HG03139 (cell line): ENCODE data around the gene ACSL1.

ENCODE experiments used
- ATAC-seq: cut with Tn5 transposase; IDR thresholded peaks from one replicate; pipeline ENCODE4 v1.9.1; 2021; ENCODE audit not compliant: unreplicated experiment

The ACSL1 gene

DNA sequence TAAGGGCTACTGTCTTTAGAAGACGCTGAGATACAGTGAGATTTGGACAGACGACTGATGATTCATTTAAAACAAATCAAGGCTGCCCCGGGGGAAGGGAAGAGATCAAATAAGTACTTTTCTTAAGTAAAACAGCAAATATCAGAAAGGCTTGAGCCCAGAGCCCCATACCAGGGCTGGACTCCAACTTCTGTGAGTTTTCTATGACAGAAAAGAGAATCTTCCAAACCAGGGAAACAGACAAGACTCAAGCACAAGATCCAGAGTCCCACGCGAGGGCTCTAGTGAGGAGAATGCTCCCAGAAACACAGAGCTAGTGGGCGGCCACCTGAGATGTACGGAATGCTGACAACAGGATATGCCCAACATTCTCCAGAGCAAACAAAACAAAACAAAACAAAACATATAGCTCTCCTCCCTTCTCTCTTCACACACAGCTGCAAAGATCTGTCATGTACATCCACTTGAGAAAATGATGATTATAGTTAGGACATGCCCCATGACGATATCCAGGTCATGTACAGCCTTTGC lies 13.1 kb downstream of the ACSL1 start:
- no peak for ATAC-seq

DNA sequence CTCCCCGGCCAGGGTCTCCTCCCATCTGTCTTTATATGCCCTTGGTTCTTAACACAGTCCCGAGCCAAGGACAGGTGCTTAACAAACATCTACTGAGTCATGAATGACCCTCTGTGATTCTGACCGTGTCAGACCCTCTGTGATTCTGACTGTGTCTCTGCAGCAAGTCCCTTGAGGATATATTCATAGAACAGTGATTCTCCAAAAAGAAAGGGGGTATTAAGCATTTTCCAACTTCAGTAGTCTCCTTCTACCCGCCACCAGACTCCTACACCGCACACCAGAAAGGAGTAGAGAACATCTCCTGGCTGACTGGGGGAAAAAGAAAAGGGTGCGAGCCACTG lies 13.6 kb downstream of the ACSL1 start:
- ATAC-seq: no peak

DNA sequence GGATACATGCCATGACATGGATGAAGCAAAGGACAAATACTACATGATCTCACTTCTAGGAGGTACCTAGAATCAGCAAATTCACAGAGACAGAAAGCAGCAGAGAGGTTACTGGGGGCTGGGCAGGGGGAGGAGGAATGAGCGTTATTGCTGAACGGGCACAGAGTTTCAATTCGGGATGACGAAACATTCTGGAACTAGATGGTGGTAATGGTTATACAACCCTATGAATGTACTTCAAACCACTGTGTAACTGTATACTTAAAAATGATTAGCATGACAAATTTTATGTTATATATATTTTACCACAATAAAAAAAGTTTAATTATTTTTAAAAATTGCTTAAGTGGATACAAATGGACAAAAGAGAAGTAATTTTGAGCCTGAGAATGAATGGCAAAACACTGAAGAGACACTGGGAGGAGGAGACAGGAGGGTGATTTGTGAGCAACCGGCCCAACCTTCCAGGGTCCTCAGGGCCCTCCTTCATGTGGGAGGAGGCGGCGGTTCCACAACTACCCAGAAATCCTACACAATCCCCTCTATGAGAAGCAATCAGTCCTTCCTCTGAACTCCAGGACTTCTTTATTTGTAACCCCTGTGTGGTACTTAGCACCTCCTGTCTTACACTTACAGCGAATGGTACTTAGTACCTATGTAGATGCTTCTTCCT lies 14.1 kb downstream of the ACSL1 start:
- ATAC-seq: no peak

DNA sequence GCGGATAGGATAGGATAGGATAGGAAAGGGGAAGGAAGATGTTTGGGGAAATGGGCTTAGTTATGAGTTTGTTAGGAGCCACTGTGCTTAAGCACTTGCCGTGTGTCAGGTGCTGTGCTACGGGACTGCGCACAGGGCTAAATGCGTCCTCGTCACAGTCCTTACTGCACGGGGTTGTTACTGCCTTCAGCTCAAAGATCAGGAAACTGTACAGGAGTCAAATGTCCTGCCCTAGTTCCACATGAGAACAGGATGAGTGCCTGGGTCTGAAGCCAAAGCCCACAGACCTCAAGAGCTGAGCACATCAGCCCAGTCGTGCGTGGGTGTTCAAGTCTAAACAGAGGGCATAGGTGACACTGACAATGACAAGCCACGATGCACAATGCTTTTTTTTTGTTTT lies 15.0 kb downstream of the ACSL1 start:
- ATAC-seq: no peak

DNA sequence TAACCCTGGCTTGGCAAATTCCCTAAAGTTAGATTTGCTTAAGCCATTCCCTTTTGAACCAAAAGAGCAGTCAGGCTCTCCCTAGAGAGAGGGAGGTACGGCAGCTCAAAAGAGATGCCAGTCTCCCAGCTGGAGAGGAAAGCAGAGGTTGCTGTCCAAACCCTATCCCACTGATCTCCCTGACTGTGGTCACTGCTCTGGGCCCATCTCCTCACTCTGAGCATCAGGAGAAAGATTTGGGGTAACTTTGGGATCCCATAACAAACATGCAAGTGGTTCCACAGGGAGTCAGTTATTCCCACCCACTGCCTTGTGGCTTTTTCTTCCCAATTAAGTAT lies 17.1 kb downstream of the ACSL1 start:
- ATAC-seq: no peak

DNA sequence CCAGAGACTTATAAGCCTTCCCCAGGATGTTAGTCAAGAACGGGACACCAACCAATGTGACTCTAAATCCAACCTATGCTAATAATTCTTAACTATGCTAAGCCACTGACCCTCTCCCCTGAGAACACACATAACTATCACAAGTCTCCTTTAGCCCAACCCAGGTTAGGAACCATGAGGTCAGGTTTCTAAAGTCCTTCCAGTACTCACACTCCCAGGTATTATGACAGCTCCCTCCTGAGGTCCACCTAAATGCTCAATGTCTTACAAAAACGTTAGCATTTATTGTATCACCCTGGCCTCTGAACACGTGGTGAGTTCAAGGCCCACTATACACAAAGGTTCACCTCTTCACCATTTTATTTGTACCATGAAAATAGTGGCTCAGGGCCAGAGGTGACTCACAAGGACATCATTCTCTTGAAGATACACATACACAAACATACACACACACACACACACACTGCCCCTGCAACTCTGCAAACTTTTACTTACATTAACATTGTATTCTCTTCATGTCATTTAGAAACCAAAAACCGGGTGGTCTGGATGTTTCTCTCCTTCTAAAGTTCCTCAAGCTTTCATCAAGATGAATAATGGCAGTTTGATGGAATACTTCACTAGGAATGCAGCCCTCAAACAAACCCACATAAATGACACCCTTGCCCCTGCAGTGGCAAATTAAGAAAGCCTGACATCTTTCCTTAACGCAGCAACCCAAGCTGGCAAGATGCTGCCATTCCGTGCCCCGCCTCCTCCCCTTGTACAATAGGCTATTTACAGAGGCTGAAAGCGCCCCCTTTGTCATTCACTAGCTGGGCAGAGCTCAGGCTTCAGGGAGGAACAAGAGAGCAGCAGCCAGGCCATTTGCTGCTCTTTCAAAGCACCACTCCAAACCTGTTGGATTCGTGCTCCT lies 17.7 kb downstream of the ACSL1 start:
- no peak for ATAC-seq

DNA sequence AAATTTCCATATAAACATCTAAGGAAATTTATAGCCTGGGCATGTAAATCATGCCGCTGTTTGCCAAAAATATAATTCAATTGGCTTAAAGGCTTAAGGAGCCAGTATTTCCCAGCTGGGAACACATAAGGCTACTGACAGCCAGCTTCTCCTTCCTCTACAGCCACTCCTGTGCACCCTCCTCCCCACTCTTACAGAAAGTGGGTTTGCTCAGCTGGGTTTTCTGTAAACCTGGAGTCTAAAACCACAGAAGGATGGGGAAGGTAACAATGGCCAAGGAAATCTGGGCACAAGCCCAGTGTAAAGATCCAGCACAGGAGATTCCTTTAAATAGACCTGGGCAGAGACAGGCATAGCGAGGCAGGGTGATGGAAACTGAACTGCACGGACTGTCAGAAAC lies 18.5 kb downstream of the ACSL1 start:
- ATAC-seq: no peak

DNA sequence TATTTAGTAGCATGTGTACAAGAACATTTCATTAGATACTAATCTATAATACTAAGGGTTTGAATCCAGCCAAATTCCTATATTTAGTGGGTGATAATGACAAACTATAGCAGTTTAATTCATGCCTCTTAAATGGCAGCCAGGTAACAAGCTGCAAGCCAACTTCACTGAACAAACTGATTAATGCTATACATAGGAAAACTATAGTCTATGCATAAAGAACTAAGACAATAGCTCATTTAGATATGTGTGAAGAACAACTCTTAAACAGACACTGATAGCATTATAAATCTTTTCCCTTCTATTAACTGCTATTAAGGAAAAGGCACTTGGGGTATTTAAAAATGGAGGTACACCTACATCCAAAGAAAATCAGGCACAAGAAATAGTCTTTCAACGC lies 19.1 kb downstream of the ACSL1 start:
- no peak for ATAC-seq

DNA sequence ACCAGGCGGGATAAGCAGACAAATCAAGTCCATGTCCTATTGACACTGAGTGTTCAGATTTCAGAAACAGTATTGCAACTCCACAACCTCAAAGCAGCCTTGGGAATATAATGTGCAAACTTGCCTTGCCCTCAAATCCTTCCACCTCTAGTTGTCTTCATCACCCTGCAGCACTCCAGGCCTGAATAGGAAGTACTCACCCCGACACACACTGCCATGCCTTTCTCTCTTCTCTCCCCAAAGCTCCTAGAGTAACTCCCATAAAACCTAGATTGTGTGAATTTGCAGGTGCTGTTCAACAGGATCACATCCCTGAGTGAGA lies 19.6 kb downstream of the ACSL1 start:
- no peak for ATAC-seq

DNA sequence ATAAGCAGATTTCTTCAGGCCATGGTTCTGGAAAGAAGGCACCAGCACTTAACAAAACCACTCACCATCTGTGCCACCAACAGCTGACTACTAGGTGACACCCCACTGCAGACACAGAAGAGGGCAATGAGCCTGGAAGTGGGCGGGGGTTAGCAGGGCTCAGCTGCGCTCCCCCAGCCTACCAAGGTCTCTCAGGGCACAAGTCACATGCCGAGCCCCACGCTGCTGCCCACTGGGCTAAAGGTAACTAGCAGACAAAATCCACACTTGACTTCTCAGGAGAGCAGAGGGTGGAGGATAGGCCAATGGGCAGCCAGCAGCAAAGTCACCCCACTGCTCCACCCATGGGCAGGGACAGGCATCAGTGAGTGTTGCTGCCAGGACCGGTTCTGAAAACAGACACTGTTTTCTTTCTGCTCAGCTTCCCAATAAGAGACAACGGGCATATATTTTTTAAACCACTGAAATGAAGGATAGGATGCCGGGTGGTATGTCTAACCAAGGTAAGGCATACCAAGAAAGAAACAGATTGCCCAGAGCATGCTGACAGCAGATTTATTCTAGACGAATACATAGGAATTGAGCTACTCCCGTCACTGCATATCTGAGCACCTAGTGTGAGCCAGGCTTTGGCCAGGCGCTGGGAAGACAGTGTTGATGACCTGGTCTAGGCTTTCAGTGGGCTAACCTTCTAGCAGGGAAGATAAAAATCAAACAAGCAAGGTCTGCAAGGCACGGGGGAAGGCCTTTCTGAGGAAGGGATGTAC lies 20.1 kb downstream of the ACSL1 start:
- ATAC-seq: peak; percentile 54

DNA sequence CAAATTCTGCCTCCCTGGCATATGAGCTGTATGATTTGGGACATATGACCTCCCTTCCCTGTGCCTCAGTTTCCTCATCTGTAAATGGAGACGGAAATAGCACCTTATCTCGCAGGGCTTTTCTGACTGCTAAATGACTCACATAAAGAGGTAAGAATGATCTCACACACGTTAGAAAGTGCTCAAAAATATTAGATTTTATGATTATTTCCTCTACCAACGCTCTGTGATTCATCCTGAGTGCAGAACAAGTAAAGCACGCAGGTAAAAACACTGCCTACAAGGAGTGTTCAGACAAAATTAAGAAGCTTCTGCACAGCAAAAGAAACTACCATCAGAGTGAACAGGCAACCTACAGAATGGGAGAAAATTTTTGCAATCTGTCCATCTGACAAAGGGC lies 21.1 kb downstream of the ACSL1 start:
- no peak for ATAC-seq

DNA sequence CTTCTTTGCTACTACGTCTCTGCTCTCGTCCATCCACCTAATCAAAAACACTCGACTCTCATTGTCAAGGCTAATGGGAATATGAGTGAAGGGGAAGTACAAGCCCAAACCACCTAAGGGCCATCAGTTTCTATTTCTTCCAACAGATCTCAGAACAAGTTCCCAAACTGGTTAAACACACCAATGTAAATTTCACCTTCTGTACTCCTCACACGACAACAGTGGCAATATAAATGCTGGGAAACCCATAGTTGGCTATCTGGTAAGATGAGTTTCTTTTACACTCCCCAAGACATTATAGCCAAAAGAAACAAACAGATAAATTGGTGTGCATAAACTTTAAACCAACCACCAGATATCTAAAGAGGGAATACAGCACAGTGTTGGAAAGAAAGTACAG lies 21.9 kb downstream of the ACSL1 start:
- no peak for ATAC-seq

DNA sequence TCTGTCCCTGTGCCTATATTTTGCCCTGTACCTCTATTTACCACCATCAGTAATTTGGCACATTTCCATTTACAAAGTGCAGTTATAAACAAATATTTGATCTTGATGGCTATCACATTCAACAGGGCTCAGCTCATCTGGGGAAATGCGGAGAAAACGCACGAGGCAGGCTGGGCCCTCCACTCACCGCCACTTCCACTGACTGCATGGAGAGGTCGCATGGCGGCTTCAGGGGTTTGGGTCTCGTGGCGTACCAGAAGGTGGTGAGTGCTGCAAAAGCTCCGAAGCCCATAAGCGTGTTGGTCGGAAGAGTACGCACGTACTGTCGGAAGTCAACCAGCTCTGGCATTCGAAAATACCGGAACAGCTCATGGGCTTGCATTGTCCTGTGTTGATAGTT lies 22.6 kb downstream of the ACSL1 start:
- ATAC-seq: no peak

DNA sequence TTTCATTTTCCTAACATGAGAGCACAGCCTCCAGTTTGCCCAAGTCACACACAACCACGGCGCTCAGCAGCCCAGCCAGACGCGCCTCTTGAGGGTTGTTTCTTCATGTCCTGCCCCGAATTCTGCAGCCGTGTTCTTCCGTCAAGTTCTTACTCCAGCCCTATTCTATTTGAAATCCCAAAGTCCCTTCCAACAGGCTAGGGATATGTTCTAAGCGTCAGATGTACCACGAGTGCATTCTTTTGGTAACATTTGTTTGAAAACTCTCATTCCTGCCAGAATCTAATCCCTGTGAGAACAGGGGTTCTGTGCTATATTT lies 23.1 kb downstream of the ACSL1 start:
- ATAC-seq: no peak

DNA sequence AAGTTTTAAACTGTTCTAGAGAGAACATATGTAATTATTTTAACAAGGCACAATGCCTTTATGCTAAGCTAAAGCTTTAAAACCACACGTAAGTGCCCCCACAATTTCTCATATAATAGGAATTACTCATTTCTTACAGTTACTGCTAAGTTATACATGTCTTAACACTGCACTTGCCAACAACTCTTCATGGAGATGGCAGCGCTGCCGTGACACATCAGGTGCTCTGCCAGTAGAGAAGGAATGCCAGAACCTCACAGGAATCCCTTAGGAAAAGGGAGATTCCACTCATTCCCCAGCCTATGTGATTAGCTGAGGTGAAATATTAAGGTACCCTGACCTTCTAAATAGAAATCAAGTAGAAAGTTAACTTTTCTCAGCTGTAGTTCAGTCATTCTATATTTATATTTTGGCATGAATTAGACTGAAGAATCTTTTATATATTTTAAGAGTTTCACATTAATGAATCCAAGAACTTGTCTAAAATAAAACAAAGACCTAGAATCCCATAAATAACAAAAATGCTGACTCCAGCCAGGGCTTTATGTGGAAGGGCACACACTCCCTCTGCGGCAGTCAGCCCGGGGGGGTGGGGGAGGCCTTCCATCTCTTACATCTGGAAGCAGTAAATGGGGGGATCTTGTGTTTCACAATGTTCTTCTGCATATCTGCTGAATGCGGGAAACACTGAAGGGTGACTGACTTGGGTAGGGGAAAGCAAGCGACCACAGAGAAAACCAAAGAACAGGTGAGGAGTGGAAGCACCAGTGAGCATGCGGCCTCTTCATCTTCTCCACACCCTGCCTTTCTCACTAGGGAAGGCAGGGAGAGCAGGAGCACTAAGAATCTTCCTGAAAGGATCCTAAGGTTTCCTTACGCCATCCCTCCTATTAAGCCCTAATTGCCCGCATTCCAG lies 23.7 kb downstream of the ACSL1 start:
- ATAC-seq: no peak

DNA sequence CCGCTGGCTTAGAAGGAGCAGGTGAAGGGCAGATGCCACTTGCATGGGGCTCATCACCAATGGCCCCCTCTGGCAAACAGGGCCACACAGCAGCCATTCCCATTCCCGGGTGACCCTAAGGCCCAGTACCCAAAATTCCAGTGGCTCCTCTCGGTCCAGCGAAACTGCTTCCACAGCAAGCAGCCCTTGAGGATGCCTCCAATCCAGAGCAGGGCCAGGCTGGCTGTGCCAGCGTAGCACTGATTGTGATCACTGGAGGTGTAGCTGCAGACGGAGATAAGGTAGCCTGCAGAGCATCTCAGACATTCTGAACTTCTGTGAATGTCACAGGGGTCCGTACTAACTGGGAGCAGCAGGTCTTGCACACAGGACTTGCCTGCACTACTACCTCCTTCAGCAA lies 27.3 kb downstream of the ACSL1 start:
- no peak for ATAC-seq

DNA sequence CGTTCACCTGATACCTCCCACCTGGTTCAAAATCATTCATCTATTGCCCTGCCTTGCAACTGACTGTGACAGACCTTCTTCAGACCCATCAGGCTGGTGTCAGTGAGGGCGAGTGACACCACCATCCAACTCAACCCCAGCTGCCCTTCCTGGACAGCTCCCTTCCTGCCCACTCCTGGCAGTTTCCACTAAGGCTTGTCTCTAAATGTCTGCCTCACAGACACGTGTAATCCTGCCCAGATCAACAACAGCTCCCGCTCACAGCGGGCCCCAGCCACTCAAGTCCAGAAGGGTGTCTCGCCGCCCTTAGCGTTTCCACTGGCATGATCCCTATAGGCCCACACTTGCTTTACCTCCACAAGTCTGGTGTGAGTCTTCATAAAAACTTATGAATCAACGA lies 28.9 kb downstream of the ACSL1 start:
- no peak for ATAC-seq

DNA sequence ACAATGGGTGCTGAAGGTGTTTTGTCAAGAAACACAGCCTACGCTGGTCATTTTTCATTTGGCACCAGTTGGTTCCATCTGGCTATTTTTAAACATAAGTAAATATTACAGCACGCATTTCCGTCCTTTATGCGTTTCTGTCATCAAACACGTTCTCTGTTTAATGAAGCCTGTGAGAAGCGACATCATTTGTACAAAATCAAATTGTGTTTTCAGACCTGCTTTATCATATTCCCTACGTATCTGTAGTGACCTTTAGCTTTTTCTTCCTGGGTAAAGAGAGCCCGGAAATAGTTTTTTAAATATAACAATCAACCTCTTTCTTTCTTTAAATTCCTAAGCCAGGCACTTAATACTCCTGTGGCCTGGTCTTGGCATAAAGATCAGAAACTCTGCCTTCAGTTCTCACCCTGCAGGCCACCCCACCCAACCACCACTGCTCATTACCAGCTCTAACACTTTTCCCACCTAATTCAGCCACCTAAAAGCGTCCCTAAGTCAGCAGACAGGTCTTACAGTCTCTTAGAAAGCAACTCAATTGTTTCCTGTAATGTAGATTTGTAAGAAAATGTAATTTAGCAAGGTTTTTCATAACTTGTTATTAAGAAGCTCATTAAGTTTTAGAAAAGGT lies 30.4 kb downstream of the ACSL1 start:
- ATAC-seq: no peak

DNA sequence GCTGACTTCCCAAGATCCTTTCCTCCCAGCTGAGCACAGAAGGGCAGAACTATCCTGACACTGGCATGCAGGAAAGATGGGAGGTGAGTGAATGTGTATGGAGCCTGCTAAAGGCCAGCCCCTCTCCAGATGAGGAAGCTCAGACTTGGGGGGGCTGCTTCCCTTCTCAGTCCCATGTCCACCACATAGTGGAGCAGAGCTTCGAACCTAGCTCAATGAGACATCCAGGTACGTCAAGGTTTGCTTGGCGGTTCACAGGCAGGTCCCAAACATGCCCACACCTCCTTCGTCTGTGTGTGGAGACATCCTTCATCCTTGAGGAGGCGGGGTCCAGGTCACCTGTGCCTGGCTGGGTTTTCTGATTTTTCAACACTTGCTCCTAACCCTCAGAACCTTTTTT lies 31.3 kb downstream of the ACSL1 start:
- no peak for ATAC-seq

DNA sequence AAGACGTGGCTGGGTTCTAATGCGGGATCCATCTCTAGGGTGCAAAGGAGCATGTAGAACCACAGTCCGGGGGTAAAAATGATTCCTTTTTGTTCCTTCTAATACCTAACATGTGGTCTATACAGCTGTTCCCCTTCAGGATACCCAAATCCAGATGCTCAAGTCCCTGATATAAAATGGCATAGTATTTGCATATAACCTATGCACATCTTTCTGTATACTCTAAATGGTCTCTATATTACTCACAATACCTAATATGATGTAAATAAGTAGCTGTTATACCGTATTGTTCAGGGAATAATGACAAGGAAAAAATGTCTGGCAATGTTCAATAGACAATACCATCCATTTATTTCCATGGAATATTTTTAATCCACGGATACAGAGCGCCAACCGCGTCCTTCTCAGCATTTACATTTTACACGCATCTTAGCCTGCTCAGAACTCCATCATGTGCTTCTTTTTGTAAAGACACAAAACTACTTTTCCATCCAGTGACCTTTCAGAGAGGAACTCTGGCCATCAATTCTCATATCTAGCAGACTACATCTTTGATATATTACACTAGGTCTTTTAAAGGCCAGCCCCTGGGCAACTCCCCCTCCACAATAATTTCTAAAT lies 31.9 kb downstream of the ACSL1 start:
- ATAC-seq: no peak
